ENCODE results near the gene CYFIP1.

GRCh38 chr15:22878103-22878502 is 102.1 kb downstream of the CYFIP1 start:
- TF ChIP-seq POLR2AphosphoS5 (IDR thresholded peaks at IDR 0.05; ENCODE audit: low read depth, low read length): no peak
- no peak for TF ChIP-seq CTCF (IDR thresholded peaks at IDR 0.05 in 2 of 3, conservative IDR thresholded peaks at IDR 0.05 in 1 of 3; ENCODE audit: borderline replicate concordance in 1 of 3, insufficient read depth in 1 of 3, low read depth in 2 of 3, low read length in 2 of 3)
- no peak for TF ChIP-seq MAX (IDR thresholded peaks at IDR 0.05)
- TF ChIP-seq RAD21 (IDR thresholded peaks at IDR 0.05; ENCODE audit: low read depth): no peak
- TF ChIP-seq EGR1 (IDR thresholded peaks at IDR 0.05; ENCODE audit: low read depth): no peak

Measured in HCT116 (cell line).